ENCODE data around the gene DEGS1.

DNA sequence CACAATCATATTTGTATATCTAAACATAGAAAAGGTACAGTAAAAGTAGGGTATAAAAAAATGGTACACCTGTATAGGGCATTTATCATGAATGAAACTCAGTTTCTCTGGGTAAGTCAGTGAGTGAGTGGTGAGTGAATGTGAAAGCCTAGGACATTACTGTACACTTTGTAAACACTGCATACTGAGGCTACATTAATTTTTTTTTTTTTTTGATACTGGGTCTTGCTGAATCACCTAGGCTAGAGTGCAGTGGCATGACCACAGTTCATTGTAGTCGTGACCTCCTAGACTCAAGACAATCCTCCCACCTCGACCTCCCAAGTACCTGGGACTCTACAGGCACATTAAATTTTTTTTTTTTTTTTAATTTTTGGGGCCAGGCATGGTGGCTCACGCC, 41.3 kb upstream of the DEGS1 start:
- TF ChIP-seq, protein P1, sequence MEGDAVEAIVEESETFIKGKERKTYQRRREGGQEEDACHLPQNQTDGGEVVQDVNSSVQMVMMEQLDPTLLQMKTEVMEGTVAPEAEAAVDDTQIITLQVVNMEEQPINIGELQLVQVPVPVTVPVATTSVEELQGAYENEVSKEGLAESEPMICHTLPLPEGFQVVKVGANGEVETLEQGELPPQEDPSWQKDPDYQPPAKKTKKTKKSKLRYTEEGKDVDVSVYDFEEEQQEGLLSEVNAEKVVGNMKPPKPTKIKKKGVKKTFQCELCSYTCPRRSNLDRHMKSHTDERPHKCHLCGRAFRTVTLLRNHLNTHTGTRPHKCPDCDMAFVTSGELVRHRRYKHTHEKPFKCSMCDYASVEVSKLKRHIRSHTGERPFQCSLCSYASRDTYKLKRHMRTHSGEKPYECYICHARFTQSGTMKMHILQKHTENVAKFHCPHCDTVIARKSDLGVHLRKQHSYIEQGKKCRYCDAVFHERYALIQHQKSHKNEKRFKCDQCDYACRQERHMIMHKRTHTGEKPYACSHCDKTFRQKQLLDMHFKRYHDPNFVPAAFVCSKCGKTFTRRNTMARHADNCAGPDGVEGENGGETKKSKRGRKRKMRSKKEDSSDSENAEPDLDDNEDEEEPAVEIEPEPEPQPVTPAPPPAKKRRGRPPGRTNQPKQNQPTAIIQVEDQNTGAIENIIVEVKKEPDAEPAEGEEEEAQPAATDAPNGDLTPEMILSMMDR (IDR thresholded peaks at IDR 0.05; ENCODE audit: poor library complexity), result no peak
- no peak for TF ChIP-seq EZH2phosphoT487 (IDR thresholded peaks at IDR 0.05; ENCODE audit: low read depth, severe bottlenecking, unreplicated experiment)

Measured in hepatocyte (in vitro differentiated cells).